Right lobe of liver (tissue), 6 donors: ENCODE measurements around the gene TNFRSF14. TPM values are rescaled to one million over a fixed set of nuclear protein-coding genes. Genes with fewer than 3 reads are reported as not detected.

Experiments used
- ATAC-seq, 4 donors: fragments of 200-7000 bp; cut with Tn5 transposase; one replicate each; pipeline ENCODE4 v1.9.1; 2020; ENCODE audit warnings: mild to moderate bottlenecking in 4 of 4, moderate library complexity in 4 of 4
- DNase-seq, 3 donors: peaks; one replicate each; pipeline ENCODE4 v3.0.0-alpha.2; 2020
- H3K27ac ChIP-seq, 3 donors: fragments of 200-600 bp; one replicate each; pipeline ENCODE4 v1.8.0; 2022
- H3K27me3 ChIP-seq, 2 donors: fragments of 200-600 bp; one replicate each; pipeline ENCODE4 v1.8.0; 2022
- H3K36me3 ChIP-seq, 4 donors: fragments of 200-600 bp; sonication (generic) in 1 of 4; one replicate each; pipeline versions ENCODE4 v1.5.1 to v1.8.0; 2017 to 2022; ENCODE audit warnings: control low read depth in 1 of 4
- H3K4me1 ChIP-seq, 4 donors: fragments of 200-600 bp; sonication (generic) in 1 of 4; one replicate each; pipeline versions ENCODE4 v1.5.1 to v1.8.0; 2017 to 2022; ENCODE audit warnings: control low read depth in 1 of 4
- H3K4me3 ChIP-seq, 3 donors: fragments of 200-600 bp; one replicate each; pipeline ENCODE4 v1.8.0; 2022
- H3K9me3 ChIP-seq, 4 donors: fragments of 200-600 bp; sonication (generic) in 1 of 4; one replicate each; pipeline versions ENCODE4 v1.5.1 to v1.8.0; 2017 to 2022; ENCODE audit warnings: control low read depth in 1 of 4
- CTCF ChIP-seq, 4 donors: fragments of 200-600 bp in 3 of 4; fragments of 450-650 bp in 1 of 4; IDR thresholded peaks; one replicate each; pipeline versions ENCODE4 v1.5.1 to v1.8.0; 2016 to 2022; ENCODE audit warnings: antibody characterized with exemption in 4 of 4, mild to moderate bottlenecking in 2 of 4
- POLR2A ChIP-seq: fragments of 450-650 bp; IDR thresholded peaks from one replicate; pipeline ENCODE4 v1.6.1; 2017; ENCODE audit warnings: antibody characterized with exemption, mild to moderate bottlenecking
- WGBS: methylation state at CpG from one replicate; pipeline ENCODE4 v1.1.6; 2018; ENCODE audit warnings: low coverage, low lambda C conversion rate; ENCODE audit not compliant: insufficient coverage; ENCODE audit errors: missing lambda C conversion rate; 5-methylcytosine and 5-hydroxymethylcytosine counted together
- intact Hi-C, 2 donors: fragments of 100-400 bp; cut with DNase I; formaldehyde crosslinking; loops; one replicate each; pipeline versions ENCODE4 v1.11.2 to v1.14.1; 2022
- total RNA-seq, 6 experiments: library from RNA; depleted of rRNA in 2 of 6; stranded (reverse); fragments of >200 nt in 2 of 6; fragmentation: NEBNext Ultra II Directional in 3 of 6; extraction: Animal tissue kit (Norgen Biotek cat#: 25700) in 3 of 6; gene quantifications; one replicate each; pipeline versions ENCODE4 v1.1.0 to v1.2.4, GENCODE V29; 2016 to 2023
- donor health status: DM: no; HTN: yes; CAD: no.
- donor health status: DM: no; HTN: no; CAD: no.
- donor health status: DM: no; HTN: no; CAD: no.
- donor health status: DM: no; HTN: yes; CAD: no.
- donor health status: DM: no; HTN: yes; CAD: no.

Gene TNFRSF14
- total RNA-seq, 6 experiments from 2014 or later, result 31.0 to 54.8 (median 41.1) TPM

- intact Hi-C loops, result loop anchor here in 1 of 2 donors (10.0 kb wide), 1 partner anchor 83 kb away; no protein-coding TSS in a partner anchor
- Histone ChIP-seq H3K27me3 (no peaks in the 10 kb centered on the region), H3K36me3 (peaks cover 0 to 9% (median under 1%) of the 10 kb centered on the region in 4 donors), H3K9me3 (no peaks in the 10 kb centered on the region), H3K4me1 (peaks cover 0 to 5% (median 0%) of the 10 kb centered on the region in 4 donors), H3K4me3 (no peak overlapping the region), H3K27ac (no peak overlapping the region)
- WGBS, result 87% methylated on average over 3 of the region's 24 CpGs
- DNase-seq, result peak in 1 of 3 donors; percentile 27
- TF ChIP-seq POLR2A (no peak), CTCF (IDR thresholded peaks at IDR 0.05) (peak; percentile 29 to 54 (median 44))
- peak; percentile 14 to 39 (median 22) for ATAC-seq
Measured at GRCh38 chr1:2561898-2562895, 6.0 kb downstream of the TNFRSF14 start.

GRCh38 chr1:2563205-2563604 is 7.0 kb downstream of the TNFRSF14 start:
- H3K27me3 ChIP-seq, result no peaks in the 10 kb centered on the region
- H3K4me3 ChIP-seq, result no peak overlapping the region
- H3K27ac ChIP-seq, result no peak overlapping the region
- no CpG with 5 or more reads among the region's 18 CpGs for WGBS
- intact Hi-C loops, result loop anchor here in 1 of 2 donors (10.0 kb wide), 1 partner anchor 82 kb away; no protein-coding TSS in a partner anchor
- no peaks in the 10 kb centered on the region for H3K9me3 ChIP-seq
- H3K36me3 ChIP-seq, result peaks cover 0 to 9% (median under 1%) of the 10 kb centered on the region in 4 donors
- DNase-seq (peak in 1 of 3 donors; percentile 18), ATAC-seq (no peak)
- no peak for TF ChIP-seq CTCF (IDR thresholded peaks at IDR 0.05)
- TF ChIP-seq POLR2A, result no peak
- no peaks in the 10 kb centered on the region for H3K4me1 ChIP-seq

DNA sequence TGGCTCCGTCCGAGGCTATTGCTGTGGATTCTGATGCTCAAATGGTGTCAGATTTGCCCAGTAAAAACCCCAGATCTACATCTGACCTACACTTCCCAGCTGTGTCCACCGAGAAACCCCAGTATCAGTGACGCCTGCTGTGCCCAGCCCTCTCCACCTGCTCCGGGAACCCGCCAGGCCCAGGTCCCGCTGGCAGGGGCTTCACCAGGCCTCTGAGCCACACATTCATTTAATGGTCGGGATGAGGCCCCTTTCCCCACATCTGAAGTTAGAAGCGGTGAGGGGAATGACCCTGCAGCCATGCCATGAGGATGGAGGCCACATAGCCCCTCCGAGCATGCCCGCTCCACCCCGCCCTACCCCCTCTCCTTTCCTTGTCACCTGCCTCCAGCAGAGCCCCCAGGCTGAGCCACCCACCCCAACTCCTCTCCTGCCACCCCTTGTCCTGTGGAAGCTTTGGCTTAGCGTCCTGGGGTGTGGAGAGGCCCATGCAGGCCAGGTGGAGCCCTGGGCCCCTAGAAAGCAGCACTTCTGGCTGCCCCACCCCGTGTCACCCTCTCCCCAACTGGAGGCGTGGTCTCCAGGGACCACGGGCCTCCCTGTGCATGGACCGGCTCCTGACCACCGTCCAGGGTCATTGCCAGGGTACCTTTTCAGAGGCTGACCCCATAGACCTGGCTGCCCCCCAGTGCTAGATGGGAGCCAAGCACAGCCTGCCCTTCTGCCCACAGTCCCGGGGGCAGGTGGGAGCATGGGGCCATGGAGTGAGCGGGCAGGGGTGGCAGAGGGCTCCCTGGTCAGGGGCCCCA is 8.0 kb downstream of the TNFRSF14 start:
- no peaks in the 10 kb centered on the region for H3K4me1 ChIP-seq
- no CpG with 5 or more reads among the region's 20 CpGs for WGBS
- no peak overlapping the region for H3K27ac ChIP-seq
- H3K4me3 ChIP-seq, result no peak overlapping the region
- H3K36me3 ChIP-seq, result peaks cover 0 to 2% (median 0%) of the 10 kb centered on the region in 4 donors
- intact Hi-C loops, result loop anchor here in 1 of 2 donors (10.0 kb wide), 1 partner anchor 81 kb away; no protein-coding TSS in a partner anchor
- DNase-seq, result peak in 1 of 3 donors; percentile 45
- no peak for ATAC-seq
- no peaks in the 10 kb centered on the region for H3K9me3 ChIP-seq
- no peaks in the 10 kb centered on the region for H3K27me3 ChIP-seq
- TF ChIP-seq POLR2A (no peak), CTCF (IDR thresholded peaks at IDR 0.05) (no peak)

DNA sequence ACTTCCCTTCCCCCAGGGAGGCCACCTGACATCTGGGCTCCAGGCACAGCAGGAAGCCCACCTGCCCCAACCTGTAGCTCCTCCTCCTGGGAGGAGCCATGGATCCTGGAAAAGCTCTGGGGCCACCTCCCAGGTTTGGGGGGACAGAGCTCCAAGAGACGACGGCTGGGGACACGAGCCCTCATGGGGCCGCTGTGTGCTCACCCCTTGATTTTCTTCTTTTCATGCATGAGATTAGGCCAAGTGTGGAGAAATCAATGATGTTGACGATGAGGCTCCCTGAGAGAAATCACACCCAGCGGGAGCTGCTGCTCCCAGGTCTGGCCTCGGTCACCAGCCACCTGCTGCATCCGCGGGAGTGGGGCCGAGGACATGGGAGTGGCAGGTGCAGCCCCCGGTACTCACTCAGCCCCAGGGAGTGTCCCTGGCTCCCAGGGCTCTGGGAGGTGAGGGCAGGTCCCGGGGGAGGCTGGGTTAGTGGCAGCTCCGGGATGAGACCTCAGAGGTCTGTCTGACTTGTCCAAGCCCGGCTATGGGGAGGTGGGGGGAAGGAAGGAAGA is 8.7 kb downstream of the TNFRSF14 start:
- no peak for ATAC-seq
- 60% methylated on average over 3 of the region's 14 CpGs for WGBS
- Histone ChIP-seq H3K9me3 (no peaks in the 10 kb centered on the region), H3K27me3 (no peaks in the 10 kb centered on the region), H3K4me3 (no peak overlapping the region), H3K27ac (no peak overlapping the region), H3K4me1 (no peaks in the 10 kb centered on the region), H3K36me3 (no peaks in the 10 kb centered on the region)
- no peak for TF ChIP-seq CTCF (IDR thresholded peaks at IDR 0.05)
- no peak for TF ChIP-seq POLR2A
- no peak for DNase-seq
- intact Hi-C loops, result loop anchor here in 1 of 2 donors (10.0 kb wide), 1 partner anchor 80 kb away; no protein-coding TSS in a partner anchor
